Thoracic aorta (tissue), 2 donors: Measurements from ENCODE around the gene GPHN. TPM values are rescaled to one million over a fixed set of nuclear protein-coding genes. Genes with fewer than 3 reads are reported as not detected.

Source experiments
- ATAC-seq: fragments of 150-250 bp; one replicate; pipeline ENCODE4 v1.8.0; 2017; ENCODE audit warnings: low read depth; ENCODE audit not compliant: insufficient number of reproducible peaks, low FRiP score
- DNase-seq: peaks from one replicate; pipeline ENCODE4 v3.0.0-alpha.2; 2020; ENCODE audit warnings: low spot score
- H3K27ac ChIP-seq, 2 donors: fragments of 200-600 bp; sonication (generic); 1 replicate in 1 of 2; 2 replicates in 1 of 2; pipeline ENCODE4 v1.5.1; 2016; ENCODE audit warnings: mild to moderate bottlenecking in 2 of 2, moderate library complexity in 2 of 2
- H3K27me3 ChIP-seq: fragments of 200-600 bp; sonication (generic); replicated peaks from 2 replicates; pipeline ENCODE4 v1.6.0; 2016; ENCODE audit warnings: mild to moderate bottlenecking; ENCODE audit not compliant: insufficient read depth
- H3K36me3 ChIP-seq: fragments of 200-600 bp; sonication (generic); one replicate; pipeline ENCODE4 v1.5.1; 2016
- H3K4me1 ChIP-seq, 2 donors: fragments of 200-600 bp; sonication (generic); 1 replicate in 1 of 2; 2 replicates in 1 of 2; pipeline versions ENCODE4 v1.5.1 to v1.6.0; 2016; ENCODE audit warnings: low read depth in 2 of 2, mild to moderate bottlenecking in 1 of 2; ENCODE audit not compliant: control insufficient read depth in 1 of 2
- H3K4me3 ChIP-seq: fragments of 200-600 bp; sonication (generic); 2 replicates; pipeline ENCODE4 v1.5.1; 2016; ENCODE audit warnings: mild to moderate bottlenecking
- H3K9me3 ChIP-seq: fragments of 200-600 bp; sonication (generic); 2 replicates; pipeline ENCODE4 v1.5.1; 2016
- total RNA-seq, 2 donors: library from RNA; depleted of rRNA; stranded (reverse); fragments of >200 nt; gene quantifications; one replicate each; pipeline versions ENCODE4 v1.1.0 to v1.2.3, GENCODE V29; 2016
- TF ChIP-seq, protein P1 (sequence below): fragments of 200-600 bp; sonication (generic); IDR thresholded peaks from one replicate; pipeline ENCODE4 v1.5.1; 2019; ENCODE audit warnings: antibody characterized with exemption

The GPHN gene
- total RNA-seq, 2 donors from 2014 or later: 14.0 to 14.2 TPM

GRCh38 chr14:67221982-67222328, 714.0 kb downstream of the GPHN start:
- TF ChIP-seq, protein P1, sequence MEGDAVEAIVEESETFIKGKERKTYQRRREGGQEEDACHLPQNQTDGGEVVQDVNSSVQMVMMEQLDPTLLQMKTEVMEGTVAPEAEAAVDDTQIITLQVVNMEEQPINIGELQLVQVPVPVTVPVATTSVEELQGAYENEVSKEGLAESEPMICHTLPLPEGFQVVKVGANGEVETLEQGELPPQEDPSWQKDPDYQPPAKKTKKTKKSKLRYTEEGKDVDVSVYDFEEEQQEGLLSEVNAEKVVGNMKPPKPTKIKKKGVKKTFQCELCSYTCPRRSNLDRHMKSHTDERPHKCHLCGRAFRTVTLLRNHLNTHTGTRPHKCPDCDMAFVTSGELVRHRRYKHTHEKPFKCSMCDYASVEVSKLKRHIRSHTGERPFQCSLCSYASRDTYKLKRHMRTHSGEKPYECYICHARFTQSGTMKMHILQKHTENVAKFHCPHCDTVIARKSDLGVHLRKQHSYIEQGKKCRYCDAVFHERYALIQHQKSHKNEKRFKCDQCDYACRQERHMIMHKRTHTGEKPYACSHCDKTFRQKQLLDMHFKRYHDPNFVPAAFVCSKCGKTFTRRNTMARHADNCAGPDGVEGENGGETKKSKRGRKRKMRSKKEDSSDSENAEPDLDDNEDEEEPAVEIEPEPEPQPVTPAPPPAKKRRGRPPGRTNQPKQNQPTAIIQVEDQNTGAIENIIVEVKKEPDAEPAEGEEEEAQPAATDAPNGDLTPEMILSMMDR: no peak
- no peaks in the 10 kb centered on the region for H3K4me1 ChIP-seq

GRCh38 chr14:67225523-67225922, 717.6 kb downstream of the GPHN start:
- no peak overlapping the region for H3K27ac ChIP-seq
- ATAC-seq (no peak), DNase-seq (no peak)
- H3K27me3 ChIP-seq: no peaks in the 10 kb centered on the region
- H3K4me3 ChIP-seq: no peak overlapping the region
- H3K36me3 ChIP-seq: no peaks in the 10 kb centered on the region
- TF ChIP-seq, protein P1: no peak
- H3K4me1 ChIP-seq: no peaks in the 10 kb centered on the region
- H3K9me3 ChIP-seq: no peaks in the 10 kb centered on the region

More at GRCh38 chr14:67221982-67222328, 714.0 kb downstream of the GPHN start:
- H3K36me3 ChIP-seq: no peaks in the 10 kb centered on the region
- ATAC-seq (no peak), DNase-seq (no peak)
- H3K4me3 ChIP-seq: no peak overlapping the region
- no peaks in the 10 kb centered on the region for H3K27me3 ChIP-seq
- H3K27ac ChIP-seq: no peak overlapping the region
- peaks cover 2% of the 10 kb centered on the region for H3K9me3 ChIP-seq

DNA sequence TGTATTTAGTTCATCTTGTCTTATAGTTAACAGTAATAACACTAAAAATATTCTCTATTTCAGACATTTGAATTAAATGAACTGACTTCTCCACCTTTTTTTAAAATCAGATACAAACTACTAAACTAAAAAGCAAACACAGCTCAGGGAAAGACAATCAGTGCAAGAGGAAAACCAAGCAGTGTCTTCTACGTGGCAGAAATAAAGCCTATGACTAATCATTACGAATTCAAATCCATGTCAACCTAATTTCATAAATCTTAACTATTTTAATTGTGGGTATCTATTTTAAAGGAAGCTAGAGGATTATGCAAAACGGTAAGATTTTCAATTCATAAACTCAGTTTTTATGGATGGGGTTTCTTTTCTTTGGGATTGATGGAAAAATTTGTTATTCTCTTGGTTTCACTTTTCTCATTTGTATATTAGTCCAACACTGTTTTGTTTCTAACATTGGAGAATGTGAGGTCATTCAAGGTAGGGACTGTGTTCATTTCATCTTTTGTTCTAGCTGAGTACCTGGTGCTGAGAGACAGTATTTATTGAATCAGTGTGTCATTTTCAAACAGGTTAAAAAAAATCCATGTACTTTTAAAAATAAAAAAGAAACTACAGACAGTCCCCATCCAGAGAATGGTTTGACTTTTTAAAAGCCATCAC, 720.5 kb downstream of the GPHN start:
- ATAC-seq: no peak
- H3K27ac ChIP-seq: no peak overlapping the region

More for the DNA sequence above, 720.5 kb downstream of the GPHN start:
- Histone ChIP-seq H3K4me1 (no peaks in the 10 kb centered on the region), H3K36me3 (no peaks in the 10 kb centered on the region), H3K9me3 (no peaks in the 10 kb centered on the region), H3K4me3 (no peak overlapping the region), H3K27me3 (no peaks in the 10 kb centered on the region)
- DNase-seq: no peak
- TF ChIP-seq, protein P1: no peak

Other genes starting within 250 kb of the GPHN start
- gene CCDC196, start 21.8 kb upstream of the GPHN start, total RNA-seq: not detected